Measurements from ENCODE around the gene FUZ. TPM values are rescaled to one million over a fixed set of nuclear protein-coding genes. Genes with fewer than 3 reads are reported as not detected.

Gene FUZ
- total RNA-seq, 1 experiment from 2014 or later, result 10.9 TPM

GRCh38 chr19:49766007-49766929 is 46.8 kb downstream of the FUZ start:
- ATAC-seq (peak; percentile 91), DNase-seq (peak; percentile 100)
- Histone ChIP-seq H3F3A (ENCODE audit: low read length, unreplicated experiment) (peaks cover 3% of the 10 kb centered on the region), H3K4me2 (ENCODE audit: low read length) (peak overlapping the region; percentile 88), H3K4me3 (ENCODE audit: low read length) (peak overlapping the region; percentile 62), H2AFZ (ENCODE audit: low read length) (peak overlapping the region; percentile 77), H3K9me3 (ENCODE audit: low read length) (no peaks in the 10 kb centered on the region), H3K27ac (ENCODE audit: low read length) (peak overlapping the region; percentile 90), H3K27me3 (ENCODE audit: low read length) (no peaks in the 10 kb centered on the region), H4K20me1 (ENCODE audit: low read length) (no peaks in the 10 kb centered on the region), H3K36me3 (ENCODE audit: low read depth, low read length) (no peaks in the 10 kb centered on the region), H3K9me2 (replicated peaks; ENCODE audit: low read length) (no peaks in the 10 kb centered on the region), H3K79me2 (ENCODE audit: low read length) (peaks cover 44% of the 10 kb centered on the region), H3K9ac (ENCODE audit: low read length) (peak overlapping the region; percentile 71), H3K4me1 (ENCODE audit: insufficient read depth, low read length) (peaks cover 23% of the 10 kb centered on the region)
- intact Hi-C loops (cut with micrococcal nuclease), result loop anchor here (1.0 to 5.0 kb wide), 4 partner anchors 51 to 89 kb away; partner anchors contain the start of genes CPT1C, PRMT1 and PTOV1
- CTCF ChIA-PET, result interaction anchor here (0.5 to 0.6 kb wide), 2 partner anchors 76 to 82 kb away, joined by 3 to 4 read pairs; no protein-coding TSS in a partner anchor
- TF ChIP-seq CTCF (conservative IDR thresholded peaks at IDR 0.05; ENCODE audit: low read depth, low read length), result no peak
- no peak for TF ChIP-seq EZH2 (IDR thresholded peaks at IDR 0.05; ENCODE audit: low read length, unreplicated experiment)
- no peak for TF ChIP-seq EZH2phosphoT487 (IDR thresholded peaks at IDR 0.05; ENCODE audit: borderline replicate concordance, low read length)
- TSS peak; percentile 100 for BruUV-seq (replicated peaks)
- POLR2A ChIA-PET (ENCODE audit: unreplicated experiment), result interaction anchor here (0.6 to 0.7 kb wide), 7 partner anchors 43 to 130 kb away, joined by 4 to 10 read pairs (median 4); no protein-coding TSS in a partner anchor

DNA sequence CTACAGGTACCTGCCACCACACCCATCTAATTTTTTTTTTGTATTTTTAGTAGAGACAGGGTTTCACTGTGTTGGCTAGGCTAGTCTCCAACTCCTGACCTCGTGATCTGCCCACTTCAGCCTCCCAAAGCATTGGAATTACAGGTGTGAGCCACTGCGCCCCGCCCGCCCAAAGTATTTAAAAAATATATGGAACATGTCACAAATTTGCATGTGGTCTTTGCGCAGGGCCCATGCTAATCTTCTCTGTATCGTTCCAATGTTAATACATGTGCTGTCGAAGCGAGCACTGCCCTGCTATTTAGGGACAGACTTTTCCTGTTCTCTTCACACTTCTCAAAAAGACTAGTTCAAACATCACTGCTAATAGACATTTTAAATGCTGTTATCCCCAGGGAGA is 48.8 kb downstream of the FUZ start:
- ChIA-PET POLR2A (ENCODE audit: unreplicated experiment) (no interaction called here), CTCF (no interaction called here)
- Histone ChIP-seq H3K9me2 (replicated peaks; ENCODE audit: low read length) (no peaks in the 10 kb centered on the region), H3K4me3 (ENCODE audit: low read length) (no peak overlapping the region), H3K4me2 (ENCODE audit: low read length) (no peak overlapping the region), H2AFZ (ENCODE audit: low read length) (no peak overlapping the region), H3K79me2 (ENCODE audit: low read length) (peaks cover 25% of the 10 kb centered on the region), H3K27ac (ENCODE audit: low read length) (no peak overlapping the region), H3K27me3 (ENCODE audit: low read length) (no peaks in the 10 kb centered on the region), H3F3A (ENCODE audit: low read length, unreplicated experiment) (peaks cover 3% of the 10 kb centered on the region), H4K20me1 (ENCODE audit: low read length) (no peaks in the 10 kb centered on the region), H3K9ac (ENCODE audit: low read length) (no peak overlapping the region), H3K36me3 (ENCODE audit: low read depth, low read length) (no peaks in the 10 kb centered on the region), H3K4me1 (ENCODE audit: insufficient read depth, low read length) (peaks cover 23% of the 10 kb centered on the region), H3K9me3 (ENCODE audit: low read length) (no peaks in the 10 kb centered on the region)
- intact Hi-C loops (cut with micrococcal nuclease), result no loop called here
- DNase-seq (no peak), ATAC-seq (no peak)
- TF ChIP-seq CTCF (conservative IDR thresholded peaks at IDR 0.05; ENCODE audit: low read depth, low read length), result no peak
- no TSS peak for BruUV-seq (replicated peaks)

GRCh38 chr19:49763230-49763629 is 49.9 kb downstream of the FUZ start, which contains the start of gene TSKS:
TSS of gene TSKS (minus strand) at chr19:49763306. CDS start at chr19:49763247, 59 bp downstream.
- Histone ChIP-seq H2AFZ (ENCODE audit: low read length) (no peak within 1 kb of the TSS), H3K4me3 (ENCODE audit: low read length) (no peak within 1 kb of the TSS), H3K9me2 (replicated peaks; ENCODE audit: low read length) (no peaks in the 10 kb centered on the region), H3K79me2 (ENCODE audit: low read length) (peaks cover 14% of the 10 kb centered on the region), H3K9me3 (ENCODE audit: low read length) (no peaks in the 10 kb centered on the region), H3K4me1 (ENCODE audit: insufficient read depth, low read length) (peaks cover 19% of the 10 kb centered on the region), H3K27me3 (ENCODE audit: low read length) (no peaks in the 10 kb centered on the region), H3K27ac (ENCODE audit: low read length) (no peak within 1 kb of the TSS), H3K36me3 (ENCODE audit: low read depth, low read length) (no peaks in the 10 kb centered on the region), H3K4me2 (ENCODE audit: low read length) (no peak within 1 kb of the TSS), H3K9ac (ENCODE audit: low read length) (no peak within 1 kb of the TSS), H3F3A (ENCODE audit: low read length, unreplicated experiment) (peaks cover 3% of the 10 kb centered on the region), H4K20me1 (ENCODE audit: low read length) (no peaks in the 10 kb centered on the region)
- no peak for DNase-seq
- CTCF ChIA-PET, result no interaction called here
- intact Hi-C loops (cut with micrococcal nuclease), result no loop called here
- POLR2A ChIA-PET (ENCODE audit: unreplicated experiment), result no interaction called here
- BruUV-seq (replicated peaks), result no TSS peak
- ATAC-seq, result no peak
- TF ChIP-seq EZH2 (IDR thresholded peaks at IDR 0.05; ENCODE audit: low read length, unreplicated experiment) (no peak), CTCF (conservative IDR thresholded peaks at IDR 0.05; ENCODE audit: low read depth, low read length) (no peak)

Data from PC-3 (cell line).